ENCODE measurements around the gene LMF1.

The LMF1 gene

GRCh38 chr16:1007284-1007850, 36.6 kb upstream of the LMF1 start:
- TF ChIP-seq CTCF (IDR thresholded peaks at IDR 0.05) = no peak

- no peak for TF ChIP-seq CTCF (IDR thresholded peaks at IDR 0.05)
These were observed 36.0 kb upstream of the LMF1 start for GRCh38 chr16:1006781-1007180.

- TF ChIP-seq CTCF (IDR thresholded peaks at IDR 0.05) = no peak
These were observed 34.5 kb upstream of the LMF1 start for GRCh38 chr16:1005286-1005685.

GRCh38 chr16:1003391-1004347, 32.9 kb upstream of the LMF1 start:
- no peak for TF ChIP-seq CTCF (IDR thresholded peaks at IDR 0.05)

- no peak for TF ChIP-seq CTCF (IDR thresholded peaks at IDR 0.05)
These were observed 31.8 kb upstream of the LMF1 start for GRCh38 chr16:1002399-1003166.

GRCh38 chr16:1001096-1001495, 30.3 kb upstream of the LMF1 start:
- no peak for TF ChIP-seq CTCF (IDR thresholded peaks at IDR 0.05)

GRCh38 chr16:1000608-1001007, 29.8 kb upstream of the LMF1 start:
- TF ChIP-seq CTCF (IDR thresholded peaks at IDR 0.05) = no peak

All from LNCAP (cell line).